ENCODE data around the gene TRIM5.
"Not testable (repeated sequence)": the region's sequence is repeated elsewhere in the genome, so short reads cannot be mapped to it uniquely, and the experiment has no call there.

Gene TRIM5

GRCh38 chr11:5689551-5689983, 4.7 kb upstream of the TRIM5 start, which contains the start of gene TRIM22:
Gene TRIM22, plus strand, starts transcription at chr11:5689790. Its CDS starts 6,443 bp downstream, at chr11:5696233.
- peak; percentile 41 for DNase-seq (ENCODE audit: low spot score)

- DNase-seq (ENCODE audit: low spot score): no peak
These were observed 3.6 kb upstream of the TRIM5 start for GRCh38 chr11:5688482-5688881.

- no peak for DNase-seq (ENCODE audit: low spot score)
These were observed 1.6 kb upstream of the TRIM5 start for GRCh38 chr11:5686426-5686825.

- DNase-seq (ENCODE audit: low spot score): no peak
These were observed 733 bp downstream of the TRIM5 start for GRCh38 chr11:5684036-5684645.

- not testable (repeated sequence) for DNase-seq (ENCODE audit: low spot score)
These were observed 1.3 kb downstream of the TRIM5 start for GRCh38 chr11:5683620-5684019.

- DNase-seq (ENCODE audit: low spot score): not testable (repeated sequence)
These were observed 1.9 kb downstream of the TRIM5 start for GRCh38 chr11:5682890-5683441.

- no peak for DNase-seq (ENCODE audit: low spot score)
These were observed 5.1 kb downstream of the TRIM5 start for GRCh38 chr11:5679811-5680210.

GRCh38 chr11:5674391-5674790, 10.5 kb downstream of the TRIM5 start:
- DNase-seq (ENCODE audit: low spot score): no peak

GRCh38 chr11:5671831-5672230, 13.0 kb downstream of the TRIM5 start:
- no peak for DNase-seq (ENCODE audit: low spot score)

- no peak for DNase-seq (ENCODE audit: low spot score)
These were observed 18.5 kb downstream of the TRIM5 start for GRCh38 chr11:5666402-5666793.

- no peak for DNase-seq (ENCODE audit: low spot score)
These were observed 19.0 kb downstream of the TRIM5 start for GRCh38 chr11:5665746-5666401.

GRCh38 chr11:5665051-5665570, 19.8 kb downstream of the TRIM5 start:
- DNase-seq (ENCODE audit: low spot score): no peak

GRCh38 chr11:5663511-5663910, 21.4 kb downstream of the TRIM5 start:
- no peak for DNase-seq (ENCODE audit: low spot score)

GRCh38 chr11:5658318-5658717, 26.6 kb downstream of the TRIM5 start:
- no peak for DNase-seq (ENCODE audit: low spot score)

- not testable (repeated sequence) for DNase-seq (ENCODE audit: low spot score)
These were observed 27.9 kb downstream of the TRIM5 start for GRCh38 chr11:5656956-5657355.

GRCh38 chr11:5655474-5655873, 29.4 kb downstream of the TRIM5 start:
- DNase-seq (ENCODE audit: low spot score): no peak

- no peak for DNase-seq (ENCODE audit: low spot score)
These were observed 38.7 kb downstream of the TRIM5 start for GRCh38 chr11:5646139-5646538.

GRCh38 chr11:5643585-5643984, 41.3 kb downstream of the TRIM5 start:
- DNase-seq (ENCODE audit: low spot score): no peak

- no peak for DNase-seq (ENCODE audit: low spot score)
These were observed 44.9 kb downstream of the TRIM5 start for GRCh38 chr11:5639953-5640352.

GRCh38 chr11:5631969-5632635, 52.8 kb downstream of the TRIM5 start:
- DNase-seq (ENCODE audit: low spot score): no peak

- DNase-seq (ENCODE audit: low spot score): no peak
These were observed 53.5 kb downstream of the TRIM5 start for GRCh38 chr11:5631417-5631816.

GRCh38 chr11:5626196-5626595, 58.7 kb downstream of the TRIM5 start:
- no peak for DNase-seq (ENCODE audit: low spot score)

- no peak for DNase-seq (ENCODE audit: low spot score)
These were observed 59.6 kb downstream of the TRIM5 start for GRCh38 chr11:5625281-5625680.
